Gastrocnemius medialis (tissue), 4 donors: ENCODE results near the gene GALNT14. TPM values are rescaled to one million over a fixed set of nuclear protein-coding genes. Genes with fewer than 3 reads are reported as not detected.

ENCODE experiments used
- ATAC-seq, 2 donors: fragments of 150-250 bp; one replicate each; pipeline ENCODE4 v1.9.1; 2016
- DNase-seq, 2 donors: peaks; one replicate each; pipeline ENCODE4 v3.0.0-alpha.2; 2019
- H3K27ac ChIP-seq, 4 donors: fragments of 200-600 bp; sonication (generic); 1 replicate in 1 of 4; 2 replicates in 3 of 4; pipeline ENCODE4 v1.5.1; 2016 to 2018; ENCODE audit warnings: mild to moderate bottlenecking in 2 of 4, moderate library complexity in 1 of 4
- H3K27me3 ChIP-seq, 3 donors: fragments of 200-600 bp; sonication (generic) in 2 of 3; 1 replicate in 1 of 3; 2 replicates in 2 of 3; pipeline versions ENCODE4 v1.5.1 to v1.6.0; 2016 to 2019; ENCODE audit warnings: mild to moderate bottlenecking in 1 of 3, moderate library complexity in 1 of 3
- H3K36me3 ChIP-seq, 2 donors: fragments of 200-600 bp; sonication (generic) in 1 of 2; one replicate each; pipeline ENCODE4 v1.5.1; 2017 to 2018
- H3K4me1 ChIP-seq, 2 donors: fragments of 200-600 bp; sonication (generic) in 1 of 2; one replicate each; pipeline ENCODE4 v1.5.1; 2016 to 2017; ENCODE audit warnings: mild to moderate bottlenecking in 2 of 2
- H3K4me3 ChIP-seq, 4 donors: fragments of 200-600 bp; sonication (generic) in 3 of 4; 1 replicate in 1 of 4; 2 replicates in 3 of 4; pipeline ENCODE4 v1.5.1; 2016 to 2019; ENCODE audit warnings: mild to moderate bottlenecking in 2 of 4
- H3K9me3 ChIP-seq, 3 donors: fragments of 200-600 bp; sonication (generic) in 2 of 3; 1 replicate in 1 of 3; 2 replicates in 2 of 3; pipeline ENCODE4 v1.5.1; 2016 to 2019
- CTCF ChIP-seq, 5 experiments: fragments of 450-650 bp in 3 of 5; fragments of 200-600 bp in 2 of 5; sonication (generic) in 2 of 5; IDR thresholded peaks in 4 of 5; conservative IDR thresholded peaks in 1 of 5; 1 replicate in 4 of 5; 2 replicates in 1 of 5; pipeline ENCODE4 v1.5.1; 2016 to 2019; ENCODE audit warnings: antibody characterized with exemption in 5 of 5, mild to moderate bottlenecking in 3 of 5, moderate library complexity in 3 of 5
- POLR2A ChIP-seq, 2 donors: fragments of 450-650 bp; IDR thresholded peaks; one replicate each; pipeline ENCODE4 v1.6.1; 2017; ENCODE audit warnings: antibody characterized with exemption in 2 of 2, mild to moderate bottlenecking in 2 of 2, moderate library complexity in 2 of 2
- in situ Hi-C, 4 donors: fragments of 200-750 bp; cut with MboI; loops; one replicate each; pipeline versions ENCODE4 v1.15.0 to v1.8.0; 2017; ENCODE audit warnings: low sequenced_read_pairs in 4 of 4
- intact Hi-C: fragments of 100-400 bp; cut with DNase I; formaldehyde crosslinking; loops from one replicate; pipeline ENCODE4 v1.15.1; 2023; ENCODE audit warnings: low total_unique reads
- total RNA-seq, 4 donors: library from RNA; depleted of rRNA; stranded (reverse); fragments of >200 nt; gene quantifications; one replicate each; pipeline versions ENCODE4 v1.1.0 to v1.2.3, GENCODE V29; 2016

GALNT14 gene
- total RNA-seq, 4 donors from 2014 or later = 0.16 TPM; not detected in 3

GRCh38 chr2:30957591-30957990 lies 180.6 kb downstream of the GALNT14 start:
- no peak overlapping the region for H3K27ac ChIP-seq
- in situ Hi-C loops (no loop called here), intact Hi-C loops (no loop called here)
- no peaks in the 10 kb centered on the region for H3K27me3 ChIP-seq
- no peaks in the 10 kb centered on the region for H3K4me1 ChIP-seq
- H3K9me3 ChIP-seq = no peaks in the 10 kb centered on the region
- DNase-seq = no peak
- no peaks in the 10 kb centered on the region for H3K36me3 ChIP-seq
- H3K4me3 ChIP-seq = no peak overlapping the region
- TF ChIP-seq CTCF (IDR thresholded peaks at IDR 0.05 in 4 of 5, conservative IDR thresholded peaks at IDR 0.05 in 1 of 5) (no peak), POLR2A (IDR thresholded peaks at IDR 0.05) (no peak)
- no peak for ATAC-seq

- no peak for ATAC-seq
- TF ChIP-seq CTCF (IDR thresholded peaks at IDR 0.05 in 4 of 5, conservative IDR thresholded peaks at IDR 0.05 in 1 of 5) = no peak
- no peak for TF ChIP-seq POLR2A (IDR thresholded peaks at IDR 0.05)
- Histone ChIP-seq H3K4me3 (no peak overlapping the region), H3K27ac (no peak overlapping the region), H3K27me3 (no peaks in the 10 kb centered on the region), H3K36me3 (no peaks in the 10 kb centered on the region), H3K4me1 (no peaks in the 10 kb centered on the region), H3K9me3 (no peaks in the 10 kb centered on the region)
- intact Hi-C loops = no loop called here
- in situ Hi-C loops = no loop called here
- no peak for DNase-seq
These were observed 181.2 kb downstream of the GALNT14 start for GRCh38 chr2:30956995-30957394.

- no peak overlapping the region for H3K27ac ChIP-seq
- no peaks in the 10 kb centered on the region for H3K4me1 ChIP-seq
- ATAC-seq = no peak
- intact Hi-C loops = no loop called here
- H3K27me3 ChIP-seq = no peaks in the 10 kb centered on the region
- TF ChIP-seq POLR2A (IDR thresholded peaks at IDR 0.05) (no peak), CTCF (IDR thresholded peaks at IDR 0.05 in 4 of 5, conservative IDR thresholded peaks at IDR 0.05 in 1 of 5) (no peak)
- H3K9me3 ChIP-seq = no peaks in the 10 kb centered on the region
- no peak for DNase-seq
- H3K4me3 ChIP-seq = no peak overlapping the region
- in situ Hi-C loops = no loop called here
- H3K36me3 ChIP-seq = no peaks in the 10 kb centered on the region
These were observed 182.6 kb downstream of the GALNT14 start for GRCh38 chr2:30955516-30956132.

DNA sequence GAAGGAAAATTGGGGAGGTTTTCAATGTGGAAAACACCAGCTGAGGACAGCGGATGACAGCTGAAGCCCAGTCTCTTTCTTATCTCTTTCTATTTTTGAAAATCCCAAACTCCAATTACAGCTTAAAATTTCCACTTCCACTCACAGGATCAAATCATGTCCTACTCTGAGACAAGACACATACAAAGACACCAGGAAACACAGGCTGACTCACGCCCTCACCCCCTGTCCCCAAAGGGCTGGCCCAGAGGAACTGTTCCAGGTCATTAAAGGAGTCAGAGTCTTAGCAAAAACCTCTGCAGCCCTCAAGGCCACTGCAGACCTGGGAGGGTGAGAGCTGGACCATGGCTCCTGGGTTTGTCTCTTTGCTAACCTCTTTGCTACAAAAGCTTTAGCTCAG lies 187.9 kb downstream of the GALNT14 start:
- DNase-seq (no peak), ATAC-seq (no peak)
- H3K27me3 ChIP-seq = no peaks in the 10 kb centered on the region
- H3K4me3 ChIP-seq = no peak overlapping the region
- in situ Hi-C loops (no loop called here), intact Hi-C loops (no loop called here)
- H3K36me3 ChIP-seq = no peaks in the 10 kb centered on the region
- no peaks in the 10 kb centered on the region for H3K9me3 ChIP-seq
- no peak for TF ChIP-seq POLR2A (IDR thresholded peaks at IDR 0.05)
- H3K4me1 ChIP-seq = no peaks in the 10 kb centered on the region
- no peak overlapping the region for H3K27ac ChIP-seq

DNA sequence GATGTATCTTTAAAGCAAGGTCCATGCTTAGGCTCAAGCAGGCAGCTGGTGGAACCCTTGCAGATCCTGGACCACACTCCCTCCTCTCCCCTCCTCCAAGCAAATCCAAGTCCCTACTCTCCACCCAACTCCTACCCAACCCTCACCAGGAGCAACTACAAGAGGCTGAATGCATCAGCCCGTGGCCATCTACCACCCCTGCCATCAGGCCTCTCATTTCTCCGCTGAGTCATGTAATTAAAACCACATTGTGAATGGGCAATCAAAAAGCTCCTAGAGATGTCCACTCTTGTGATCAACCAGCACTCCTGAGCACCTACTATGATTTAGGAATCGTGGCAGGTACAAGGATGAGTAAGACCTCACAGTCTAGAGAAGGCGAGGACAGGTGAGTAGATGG lies 188.8 kb downstream of the GALNT14 start:
- intact Hi-C loops (no loop called here), in situ Hi-C loops (no loop called here)
- H3K36me3 ChIP-seq = no peaks in the 10 kb centered on the region
- H3K9me3 ChIP-seq = no peaks in the 10 kb centered on the region
- no peaks in the 10 kb centered on the region for H3K27me3 ChIP-seq
- no peak for TF ChIP-seq POLR2A (IDR thresholded peaks at IDR 0.05)
- TF ChIP-seq CTCF (IDR thresholded peaks at IDR 0.05 in 4 of 5, conservative IDR thresholded peaks at IDR 0.05 in 1 of 5) = no peak
- no peak for DNase-seq
- no peaks in the 10 kb centered on the region for H3K4me1 ChIP-seq
- no peak overlapping the region for H3K27ac ChIP-seq
- no peak for ATAC-seq
- no peak overlapping the region for H3K4me3 ChIP-seq
